ENCODE measurements around the gene GRK5.

Gene GRK5

GRCh38 chr10:119342335-119342734 lies 135.0 kb downstream of the GRK5 start:
- DNase-seq (ENCODE audit: low read depth): no peak

GRCh38 chr10:119343011-119343601 lies 135.7 kb downstream of the GRK5 start:
- no peak for DNase-seq (ENCODE audit: low read depth)

DNA sequence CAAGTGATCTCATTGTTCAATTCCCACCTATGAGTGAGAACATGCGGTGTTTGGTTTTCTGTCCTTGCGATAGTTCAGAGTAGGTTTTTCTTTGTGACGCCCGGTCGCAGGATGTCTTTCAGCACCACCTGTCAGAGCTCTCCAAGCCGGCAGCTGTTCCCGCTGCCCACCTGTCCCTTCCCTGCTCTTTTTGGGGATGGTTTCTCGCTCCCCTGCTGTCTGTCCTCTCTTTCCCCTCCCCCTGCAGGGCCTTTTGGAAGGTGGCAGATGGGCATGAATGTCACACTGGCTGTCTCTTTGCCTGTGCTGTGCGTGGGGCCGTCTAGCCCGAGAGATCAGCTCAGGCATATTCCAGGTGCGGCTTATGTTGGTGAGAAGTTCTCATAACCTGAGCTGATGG lies 137.0 kb downstream of the GRK5 start:
- DNase-seq (ENCODE audit: low read depth): no peak

- DNase-seq (ENCODE audit: low read depth): no peak
Measured at GRCh38 chr10:119346095-119346832, 138.9 kb downstream of the GRK5 start.

- no peak for DNase-seq (ENCODE audit: low read depth)
Measured at GRCh38 chr10:119347181-119347974, 140.0 kb downstream of the GRK5 start.

DNA sequence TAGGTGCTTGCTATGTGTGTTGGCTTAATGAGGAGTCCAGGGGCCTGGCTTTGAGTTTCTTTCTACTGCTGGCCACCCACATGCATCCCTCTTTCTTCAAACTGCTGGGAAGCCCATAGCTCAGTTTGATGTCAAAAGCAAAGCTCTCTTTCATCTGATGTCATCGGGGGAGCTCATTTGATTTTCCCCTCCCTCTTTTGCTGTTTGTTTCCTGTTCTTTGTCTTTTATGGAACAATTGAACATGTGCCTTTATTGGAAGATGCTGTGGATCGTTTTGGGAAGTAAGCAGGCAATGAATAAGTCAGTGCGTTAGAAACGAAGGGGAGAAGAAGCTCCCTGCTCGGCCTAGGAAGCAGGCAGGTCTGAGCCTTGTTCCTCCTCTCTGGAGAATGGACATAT lies 140.7 kb downstream of the GRK5 start:
- DNase-seq (ENCODE audit: low read depth): no peak

DNA sequence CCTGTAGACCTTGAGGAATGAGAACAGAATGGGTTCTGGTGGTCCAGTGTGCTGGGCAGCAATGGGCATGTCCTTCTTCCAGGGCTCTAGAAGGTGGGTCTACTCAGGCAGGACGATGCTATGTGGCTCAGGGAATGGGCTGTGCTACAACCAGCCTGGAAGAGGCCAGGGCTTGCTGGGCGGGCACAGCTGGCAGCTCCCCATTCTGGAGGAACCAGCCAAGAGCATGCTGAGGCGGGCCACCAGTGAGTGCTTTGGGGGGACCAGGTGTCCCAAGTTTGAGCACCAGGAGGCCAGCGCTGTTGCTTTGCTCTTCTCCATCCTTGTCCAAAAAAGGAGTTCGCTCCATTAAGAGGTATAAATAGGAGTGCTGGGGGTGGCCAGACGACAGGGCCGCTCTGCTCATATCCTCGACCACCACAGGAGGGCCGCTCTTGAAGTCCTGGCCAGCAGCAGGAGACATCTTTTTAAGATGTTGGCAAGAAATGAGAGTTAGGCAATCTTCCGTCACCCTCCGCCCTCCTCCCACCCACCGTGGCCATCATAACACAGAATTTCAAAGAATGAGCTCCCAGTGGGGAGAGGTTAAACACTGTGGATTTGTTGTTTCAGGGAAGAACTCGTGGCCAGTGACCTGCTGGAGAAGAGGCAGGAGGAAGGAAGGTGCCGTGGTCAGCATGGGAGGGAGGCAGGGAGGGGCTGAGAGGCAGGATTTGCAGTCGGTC lies 141.3 kb downstream of the GRK5 start:
- DNase-seq (ENCODE audit: low read depth): no peak

- DNase-seq (ENCODE audit: low read depth): no peak
Measured at GRCh38 chr10:119349341-119349740, 142.0 kb downstream of the GRK5 start.

DNA sequence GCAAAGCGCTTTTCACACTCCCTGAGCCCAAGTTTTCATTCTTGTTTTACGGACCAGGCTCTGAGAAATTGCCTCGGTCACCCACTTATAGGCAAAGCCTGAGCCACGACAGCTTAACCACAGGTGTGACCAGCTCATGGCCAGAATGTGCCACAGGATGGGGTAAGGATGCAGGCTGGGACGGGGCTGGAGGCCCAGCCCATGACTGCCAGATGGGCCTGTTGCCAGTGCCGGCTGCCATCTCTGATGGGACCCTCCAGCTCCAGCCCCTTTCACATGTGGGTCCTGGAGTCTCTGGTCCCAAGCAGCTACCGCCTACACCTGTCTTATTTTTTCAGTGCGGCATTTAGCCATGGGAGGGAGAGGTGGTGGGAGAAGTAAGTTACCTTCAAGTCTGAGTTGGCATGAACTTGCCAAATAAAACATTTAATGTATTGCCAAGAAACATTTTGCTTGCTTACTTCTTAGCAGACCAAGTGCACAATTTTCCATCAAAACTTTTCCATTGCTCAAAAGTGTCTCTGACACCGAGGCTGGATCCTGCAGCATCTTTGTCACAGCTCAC lies 142.6 kb downstream of the GRK5 start:
- DNase-seq (ENCODE audit: low read depth): no peak

DNA sequence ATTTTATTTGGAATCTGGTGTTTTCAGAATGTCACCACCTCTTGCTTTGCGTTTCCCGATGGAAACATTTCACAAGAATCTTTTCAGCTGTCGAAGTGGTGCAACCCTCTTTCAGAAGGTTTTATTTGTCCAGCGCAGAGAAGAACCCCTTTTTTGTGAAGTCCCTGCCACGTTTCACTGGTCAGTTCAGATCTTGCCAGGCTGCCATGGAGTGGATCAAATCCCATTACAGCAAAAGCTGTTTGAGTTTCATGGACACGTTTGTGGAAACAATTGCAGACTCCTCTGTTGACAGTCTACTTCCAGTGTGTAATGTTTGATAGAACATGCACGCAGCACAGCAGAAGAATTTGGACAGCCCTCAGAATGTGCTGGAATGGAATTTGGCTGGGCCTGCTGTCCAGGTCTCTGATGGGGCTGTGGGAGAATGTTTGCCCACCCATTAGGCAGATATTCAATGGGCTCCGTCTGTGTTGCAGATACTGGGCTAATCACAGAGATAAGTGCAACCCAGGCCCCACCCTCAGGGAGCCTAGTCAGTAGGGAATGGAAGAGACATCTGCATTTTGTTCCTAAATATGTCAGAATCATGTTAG lies 143.2 kb downstream of the GRK5 start:
- DNase-seq (ENCODE audit: low read depth): no peak

DNA sequence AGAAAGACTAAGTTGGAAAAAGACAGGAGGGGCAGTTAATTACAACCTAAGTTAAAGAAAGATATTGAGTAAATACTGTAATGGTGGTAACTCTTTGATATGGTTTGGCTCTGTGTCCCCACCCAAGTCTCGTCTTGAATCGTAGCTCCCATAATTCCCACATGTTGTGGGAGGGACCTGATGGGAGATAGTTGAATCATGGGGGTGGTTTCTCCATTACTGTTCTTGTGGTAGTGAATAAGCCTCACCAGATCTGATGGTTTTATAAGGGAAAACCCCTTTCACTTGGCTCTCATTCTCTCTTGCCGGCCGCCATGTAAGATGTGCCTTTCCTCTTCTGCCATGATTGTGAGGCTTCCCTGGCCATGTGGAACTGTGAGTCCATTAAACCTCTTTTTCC lies 143.8 kb downstream of the GRK5 start:
- DNase-seq (ENCODE audit: low read depth): no peak

DNA sequence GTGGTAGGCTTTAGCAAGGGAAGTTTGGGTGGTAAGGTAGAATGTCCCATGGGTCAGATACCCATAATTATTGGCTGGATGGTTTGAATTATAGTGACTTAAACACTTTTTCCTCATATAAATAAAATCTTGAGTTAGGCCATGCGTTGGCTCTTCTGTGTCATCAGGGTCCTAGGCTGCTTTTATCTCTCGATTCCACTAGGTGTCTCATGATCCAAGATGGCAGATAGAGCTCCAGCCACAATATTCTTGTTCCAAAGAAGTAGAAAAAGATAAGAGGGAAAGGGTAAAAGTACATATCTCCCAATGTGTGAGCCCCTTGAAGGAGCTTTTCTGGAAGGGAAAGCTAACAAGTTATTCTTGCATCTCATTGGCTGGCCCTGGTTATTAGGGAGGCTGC lies 144.7 kb downstream of the GRK5 start:
- DNase-seq (ENCODE audit: low read depth): peak; percentile 32

GRCh38 chr10:119352807-119353206 lies 145.4 kb downstream of the GRK5 start:
- DNase-seq (ENCODE audit: low read depth): no peak

GRCh38 chr10:119353421-119353820 lies 146.1 kb downstream of the GRK5 start:
- no peak for DNase-seq (ENCODE audit: low read depth)

- peak; percentile 32 for DNase-seq (ENCODE audit: low read depth)
Measured at GRCh38 chr10:119355930-119356329, 148.6 kb downstream of the GRK5 start.

GRCh38 chr10:119357412-119358151 lies 150.2 kb downstream of the GRK5 start:
- no peak for DNase-seq (ENCODE audit: low read depth)

DNA sequence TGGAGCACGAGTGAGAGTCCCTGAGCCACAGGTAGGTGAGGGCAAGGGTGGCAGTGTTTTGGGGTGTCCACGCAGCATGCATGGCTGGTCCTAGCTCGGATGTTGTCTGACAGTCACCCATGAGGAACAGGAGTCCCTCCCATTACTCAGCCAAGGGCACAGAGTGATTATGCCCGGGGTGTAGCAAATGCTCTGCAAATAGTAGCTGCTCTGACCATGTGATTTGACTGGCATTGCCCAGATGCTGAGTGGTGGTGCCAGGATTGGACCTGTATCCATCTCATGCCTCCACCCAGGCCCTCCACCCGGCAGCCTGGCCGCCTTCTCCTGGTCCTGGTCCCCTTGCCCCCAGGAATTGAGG lies 150.8 kb downstream of the GRK5 start:
- DNase-seq (ENCODE audit: low read depth): no peak

DNA sequence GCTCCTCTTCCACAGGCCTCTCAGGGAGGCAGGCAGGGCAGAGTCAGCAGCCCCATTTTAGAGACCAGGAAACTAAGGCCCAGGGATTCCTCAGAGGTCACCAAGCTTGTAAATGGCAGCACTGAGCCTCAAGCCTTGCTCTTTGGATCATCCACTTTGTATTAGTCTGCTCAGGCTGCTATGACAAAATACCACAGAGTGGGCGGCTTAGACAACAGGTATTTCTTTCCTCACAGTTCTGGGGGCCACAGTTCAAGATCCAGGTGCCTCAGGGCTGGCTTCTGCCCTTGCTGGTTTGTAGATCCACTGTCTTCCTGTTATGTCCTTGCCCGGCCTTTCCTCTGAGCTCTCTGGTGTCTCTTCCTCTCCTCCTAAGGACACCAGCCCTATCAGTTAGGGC lies 151.2 kb downstream of the GRK5 start:
- no peak for DNase-seq (ENCODE audit: low read depth)

GRCh38 chr10:119359025-119359424 lies 151.7 kb downstream of the GRK5 start:
- DNase-seq (ENCODE audit: low read depth): no peak

DNA sequence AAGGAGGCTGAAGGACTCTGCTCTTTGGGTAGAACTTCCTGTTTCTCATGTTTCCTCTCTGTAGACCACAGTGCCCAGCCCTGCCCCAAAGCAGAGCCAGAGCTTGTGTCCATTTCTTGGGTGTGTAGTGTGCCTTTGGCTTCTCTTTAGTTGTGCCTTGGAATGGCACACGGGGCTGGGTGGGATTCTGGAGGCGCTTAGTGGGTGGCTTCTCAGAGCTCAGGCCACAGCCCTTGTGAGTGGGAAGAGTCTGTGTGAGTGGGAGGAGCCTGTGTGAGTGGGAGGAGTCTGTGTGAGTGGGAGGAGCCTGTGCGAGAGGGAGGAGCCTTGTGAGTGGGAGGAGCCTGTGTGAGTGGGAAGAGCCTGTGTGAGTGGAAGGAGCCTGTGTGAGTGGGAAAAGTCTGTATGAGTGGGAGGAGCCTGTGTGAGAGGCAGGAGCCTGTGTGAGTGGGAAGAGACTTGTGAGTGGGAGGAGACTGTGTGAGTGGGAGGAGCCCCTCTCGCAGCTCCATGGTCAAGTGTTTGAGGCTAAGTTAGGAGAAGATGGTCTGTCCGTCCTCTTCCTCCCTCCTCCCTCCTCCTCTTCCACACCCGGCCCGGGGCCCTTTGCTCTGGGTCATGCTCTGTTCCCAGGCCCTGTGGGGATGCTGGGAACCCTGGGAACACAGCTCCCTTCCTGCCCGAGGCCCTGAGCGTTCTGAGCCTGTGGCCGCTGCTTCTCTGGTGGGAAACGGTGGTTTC lies 153.0 kb downstream of the GRK5 start:
- DNase-seq (ENCODE audit: low read depth): peak; percentile 10

Measured in ELR (cell line).